H1 (cell line): Measurements from ENCODE around the gene EPHB1.
A peak's percentile ranks its signal among the peaks of the same experiment; 100 is the strongest.

Experiments
- CTCF ChIP-seq, 3 experiments: IDR thresholded peaks; 1 replicate in 2 of 3; 2 replicates in 1 of 3; pipeline versions ENCODE4 v1.5.1 to v1.6.1; 2011; ENCODE audit warnings: low read length in 3 of 3, mild to moderate bottlenecking in 3 of 3, inconsistent platforms in 2 of 3, low read depth in 1 of 3, moderate library complexity in 1 of 3; ENCODE audit not compliant: insufficient read depth in 1 of 3; ENCODE audit errors: control extremely low read depth in 1 of 3
- FOSL1 ChIP-seq: IDR thresholded peaks from 2 replicates; pipeline ENCODE4 v1.6.1; 2011; ENCODE audit warnings: mild to moderate bottlenecking, low read depth, low read length, moderate library complexity; ENCODE audit not compliant: insufficient read depth
- MAFK ChIP-seq: IDR thresholded peaks from 2 replicates; pipeline ENCODE4 v1.6.1; 2012; ENCODE audit warnings: low read depth, mild to moderate bottlenecking, improper control_type of control experiment, low read length
- TEAD4 ChIP-seq: IDR thresholded peaks from 2 replicates; pipeline ENCODE4 v1.6.1; 2012; ENCODE audit warnings: low read depth, low read length, inconsistent platforms, mixed read lengths

DNA sequence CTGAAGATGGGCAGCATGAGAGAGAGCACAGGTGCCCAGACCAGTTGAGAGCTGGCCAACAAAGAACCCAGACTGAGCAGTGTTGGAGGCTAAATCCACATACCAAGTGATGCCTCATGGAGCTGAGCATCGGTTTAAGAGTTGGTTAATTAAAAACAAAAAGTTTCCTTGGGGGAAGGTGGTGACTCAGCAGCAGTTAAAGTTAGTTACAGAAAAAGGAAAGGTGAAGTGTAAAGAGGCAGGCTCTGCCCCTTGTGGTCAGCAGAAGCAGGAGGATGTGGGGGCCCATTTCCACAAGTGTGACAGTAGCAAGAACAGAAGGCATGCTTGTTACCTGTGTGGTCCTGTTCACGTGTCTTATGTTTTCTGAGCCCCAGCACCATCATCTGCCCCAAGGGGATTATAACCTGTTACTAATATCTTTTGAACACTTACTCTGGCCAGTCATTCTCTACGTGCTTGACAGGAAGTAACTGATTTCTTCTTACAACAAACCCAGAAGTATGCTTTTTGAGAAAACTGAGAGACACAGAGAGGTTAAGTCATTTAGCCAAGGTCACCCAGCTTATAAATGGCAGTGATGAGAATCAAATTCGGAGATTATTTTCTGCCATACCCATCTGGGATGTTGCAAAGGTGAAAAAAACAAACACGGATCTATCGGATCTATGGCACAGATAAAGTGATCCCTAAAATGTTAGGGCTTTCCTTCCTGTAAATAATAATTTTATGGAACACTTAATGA lies 91.0 kb downstream of the EPHB1 start:
- TF ChIP-seq MAFK (peak; percentile 48; the same call in 1 of the 2 replicates), TEAD4 (no peak), CTCF (IDR thresholded peaks at IDR 0.05; ENCODE audit: control extremely low read depth in 1 of 3, insufficient read depth in 1 of 3, low read depth in 1 of 3, low read length in 3 of 3) (peak; percentile 23 to 72 (median 65); a peak in 3 of 4 replicates), FOSL1 (no peak)
